Measurements from ENCODE around the gene WDR4. TPM values are rescaled to one million over a fixed set of nuclear protein-coding genes. Genes with fewer than 3 reads are reported as not detected.
"Not testable (repeated sequence)": the region's sequence is repeated elsewhere in the genome, so short reads cannot be mapped to it uniquely, and the experiment has no call there.

WDR4 gene
- total RNA-seq, 2 donors from 2014 or later, result 15.4 to 23.5 TPM

DNA sequence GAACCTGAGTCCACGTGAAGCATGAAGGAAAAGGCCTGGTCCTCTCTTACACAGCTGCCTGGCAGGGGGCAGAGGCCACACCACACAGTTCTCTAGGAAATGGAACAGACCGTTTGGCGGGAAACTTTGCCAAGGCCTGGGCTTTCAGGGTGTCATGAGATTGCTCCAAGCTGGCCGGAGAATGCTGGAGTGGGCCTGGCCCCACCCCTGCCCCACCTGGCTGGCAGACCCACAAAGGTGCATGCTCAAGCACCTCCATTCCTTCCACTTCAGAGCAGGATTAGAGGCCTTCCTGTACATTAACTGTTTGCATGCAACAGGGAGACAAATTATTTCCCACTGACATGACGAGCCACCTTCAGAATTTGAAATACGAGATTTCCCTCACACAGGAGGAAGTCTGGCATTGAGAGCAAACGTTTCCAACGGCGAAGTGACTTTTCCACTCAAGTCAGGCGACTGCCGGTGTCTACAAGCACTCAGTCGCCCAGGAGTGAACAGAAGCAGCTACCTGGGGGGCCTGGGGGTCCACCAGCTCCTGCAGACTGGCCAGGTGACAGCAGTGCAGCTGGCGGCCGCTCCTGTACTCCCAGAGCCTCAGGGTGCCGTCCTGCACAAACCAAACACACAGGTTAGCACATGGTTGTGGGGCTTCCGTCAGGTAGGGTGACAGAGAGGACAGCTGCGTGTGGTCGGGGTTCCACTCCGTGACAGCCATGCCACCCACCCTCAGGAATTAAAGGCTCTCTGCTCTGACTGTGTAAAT lies 24.0 kb downstream of the WDR4 start:
- no peak for ATAC-seq
- no peak for DNase-seq
- Mint-ChIP-seq H3K36me3 (ENCODE audit: low read depth) (peaks cover 5% of the 10 kb centered on the region), H3K27ac (peak overlapping the region; percentile 3), H3K27me3 (no peaks in the 10 kb centered on the region), H3K4me3 (no peak overlapping the region), H3K4me1 (peaks cover 10% of the 10 kb centered on the region)
- no peaks in the 10 kb centered on the region for H3K9me3 ChIP-seq (ENCODE audit: control insufficient read depth, low read length, poor library complexity, severe bottlenecking)

GRCh38 chr21:42854246-42855010 lies 24.9 kb downstream of the WDR4 start:
- H3K9me3 ChIP-seq (ENCODE audit: control insufficient read depth, low read length, poor library complexity, severe bottlenecking), result no peaks in the 10 kb centered on the region
- DNase-seq (no peak), ATAC-seq (no peak)
- Mint-ChIP-seq H3K27me3 (no peaks in the 10 kb centered on the region), H3K36me3 (ENCODE audit: low read depth) (peaks cover 5% of the 10 kb centered on the region), H3K4me1 (peaks cover 10% of the 10 kb centered on the region), H3K4me3 (no peak overlapping the region), H3K27ac (no peak overlapping the region)

DNA sequence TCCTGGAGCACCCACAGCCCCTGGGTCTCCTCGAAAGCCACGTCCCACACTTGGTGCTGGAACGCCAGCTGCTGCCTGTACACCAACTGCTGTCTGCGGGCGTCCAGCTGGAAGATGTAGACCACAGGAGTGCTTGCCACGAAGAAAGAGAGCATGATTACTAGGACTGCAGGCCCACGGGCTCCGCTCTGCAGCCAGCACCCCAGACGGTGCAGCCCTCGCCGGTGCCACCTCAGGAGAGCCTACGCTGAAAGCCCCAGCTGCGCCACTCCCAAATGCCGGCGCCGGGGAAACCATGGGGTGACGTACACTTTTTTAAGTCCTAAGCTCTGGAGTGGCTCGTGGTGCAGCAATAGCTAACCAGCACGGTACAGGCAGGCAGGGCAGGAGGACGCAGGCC lies 25.7 kb downstream of the WDR4 start:
- DNase-seq (no peak), ATAC-seq (no peak)
- H3K9me3 ChIP-seq (ENCODE audit: control insufficient read depth, low read length, poor library complexity, severe bottlenecking), result no peaks in the 10 kb centered on the region
- peaks cover 11% of the 10 kb centered on the region for H3K4me1 Mint-ChIP-seq
- H3K27ac Mint-ChIP-seq, result no peak overlapping the region
- H3K27me3 Mint-ChIP-seq, result no peaks in the 10 kb centered on the region
- peaks cover 8% of the 10 kb centered on the region for H3K36me3 Mint-ChIP-seq (ENCODE audit: low read depth)
- no peak overlapping the region for H3K4me3 Mint-ChIP-seq

DNA sequence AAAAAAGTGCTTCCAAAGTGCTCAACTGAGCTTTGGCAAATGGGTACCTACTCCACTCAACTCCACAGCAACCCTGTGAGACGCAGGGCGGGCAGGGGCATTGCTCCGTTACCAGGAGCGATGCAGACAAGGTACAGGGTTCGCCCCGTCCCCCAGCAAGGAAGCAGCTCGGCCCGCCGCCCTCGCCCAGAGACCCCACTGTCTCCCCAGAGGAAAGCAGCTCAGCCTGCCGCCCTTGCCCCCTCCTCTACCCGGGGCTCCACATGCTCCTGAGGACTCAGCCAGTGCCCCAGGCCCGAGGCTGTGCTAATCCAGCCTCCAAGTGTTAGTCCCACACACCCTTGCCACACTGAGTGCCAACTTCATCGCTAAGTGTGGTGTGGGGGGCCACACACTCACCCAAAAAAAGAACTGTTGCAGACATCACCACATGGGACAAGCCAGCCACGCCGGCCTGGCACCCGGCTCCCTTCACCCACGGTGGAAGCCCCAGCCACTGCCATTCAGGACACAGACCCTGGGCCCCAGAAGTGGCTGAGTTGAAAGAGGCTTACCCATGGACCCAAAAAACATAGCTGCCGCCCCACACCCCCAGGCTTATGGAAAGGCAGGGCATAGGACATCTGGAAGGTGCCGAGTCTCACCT lies 26.3 kb downstream of the WDR4 start:
- no peaks in the 10 kb centered on the region for H3K9me3 ChIP-seq (ENCODE audit: control insufficient read depth, low read length, poor library complexity, severe bottlenecking)
- no peak for DNase-seq
- no peaks in the 10 kb centered on the region for H3K27me3 Mint-ChIP-seq
- H3K36me3 Mint-ChIP-seq (ENCODE audit: low read depth), result peaks cover 6% of the 10 kb centered on the region
- no peak overlapping the region for H3K4me3 Mint-ChIP-seq
- H3K4me1 Mint-ChIP-seq, result peaks cover 9% of the 10 kb centered on the region
- no peak overlapping the region for H3K27ac Mint-ChIP-seq
- no peak for ATAC-seq

- peaks cover 6% of the 10 kb centered on the region for H3K4me1 Mint-ChIP-seq
- no peaks in the 10 kb centered on the region for H3K27me3 Mint-ChIP-seq
- H3K4me3 Mint-ChIP-seq, result no peak overlapping the region
- peaks cover 4% of the 10 kb centered on the region for H3K36me3 Mint-ChIP-seq (ENCODE audit: low read depth)
- DNase-seq (no peak), ATAC-seq (no peak)
- no peaks in the 10 kb centered on the region for H3K9me3 ChIP-seq (ENCODE audit: control insufficient read depth, low read length, poor library complexity, severe bottlenecking)
- no peak overlapping the region for H3K27ac Mint-ChIP-seq
Measured at GRCh38 chr21:42851812-42852665, 27.3 kb downstream of the WDR4 start.

DNA sequence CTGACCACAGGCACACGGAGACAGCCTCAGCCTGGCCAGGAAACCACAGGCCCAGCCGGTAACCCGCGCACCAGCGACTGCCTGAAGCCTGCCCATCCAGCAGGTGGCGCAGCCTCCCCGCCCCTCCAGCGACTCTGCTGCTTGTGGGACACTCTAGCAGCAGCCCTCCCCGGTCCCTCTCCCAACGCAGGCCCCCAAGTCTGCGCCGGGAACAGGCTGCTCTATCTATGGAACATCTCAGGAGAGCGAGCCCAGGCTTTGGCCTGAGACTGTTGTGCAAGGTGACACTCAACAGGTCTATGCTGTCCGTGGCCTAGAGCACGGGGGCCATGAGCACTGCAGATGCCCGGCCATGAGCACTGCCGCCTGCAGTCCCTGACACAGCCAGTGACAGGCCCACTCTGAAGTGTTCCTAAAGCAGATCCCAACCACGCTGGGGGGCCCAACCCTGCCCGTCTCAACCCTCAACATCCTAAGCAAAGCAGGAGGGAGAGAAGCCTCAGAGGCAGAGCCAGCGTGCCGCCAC lies 28.4 kb downstream of the WDR4 start:
- no peak overlapping the region for H3K27ac Mint-ChIP-seq
- no peak for DNase-seq
- H3K27me3 Mint-ChIP-seq, result no peaks in the 10 kb centered on the region

DNA sequence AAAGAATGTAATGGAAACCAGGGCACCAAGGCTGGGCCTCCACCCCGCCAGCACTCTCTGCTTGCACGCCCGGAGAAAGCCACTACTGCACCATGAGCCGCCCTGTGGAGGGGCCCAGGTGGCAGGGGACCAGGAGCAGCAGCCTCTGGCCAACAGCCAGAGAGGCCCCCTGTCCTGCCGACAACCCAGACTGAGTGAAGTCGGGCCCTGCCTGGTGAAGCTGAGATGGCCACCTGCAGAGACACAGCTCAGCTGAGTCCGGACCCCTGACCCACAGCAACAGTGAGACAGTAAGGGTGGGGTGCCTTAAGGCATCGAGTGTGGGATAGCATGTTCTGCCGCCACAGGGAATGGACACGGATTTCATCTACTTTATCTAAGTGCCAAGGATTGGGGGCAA lies 28.9 kb downstream of the WDR4 start:
- H3K27me3 Mint-ChIP-seq, result no peaks in the 10 kb centered on the region
- ATAC-seq (no peak), DNase-seq (no peak)
- H3K36me3 Mint-ChIP-seq (ENCODE audit: low read depth), result peaks cover 4% of the 10 kb centered on the region
- H3K9me3 ChIP-seq (ENCODE audit: control insufficient read depth, low read length, poor library complexity, severe bottlenecking), result no peaks in the 10 kb centered on the region
- H3K27ac Mint-ChIP-seq, result no peak overlapping the region
- peaks cover 5% of the 10 kb centered on the region for H3K4me1 Mint-ChIP-seq
- H3K4me3 Mint-ChIP-seq, result no peak overlapping the region

More for the DNA sequence above, 28.4 kb downstream of the WDR4 start:
- no peaks in the 10 kb centered on the region for H3K9me3 ChIP-seq (ENCODE audit: control insufficient read depth, low read length, poor library complexity, severe bottlenecking)
- peaks cover 5% of the 10 kb centered on the region for H3K4me1 Mint-ChIP-seq
- ATAC-seq, result peak; percentile 54
- no peak overlapping the region for H3K4me3 Mint-ChIP-seq
- H3K36me3 Mint-ChIP-seq (ENCODE audit: low read depth), result peaks cover 4% of the 10 kb centered on the region

DNA sequence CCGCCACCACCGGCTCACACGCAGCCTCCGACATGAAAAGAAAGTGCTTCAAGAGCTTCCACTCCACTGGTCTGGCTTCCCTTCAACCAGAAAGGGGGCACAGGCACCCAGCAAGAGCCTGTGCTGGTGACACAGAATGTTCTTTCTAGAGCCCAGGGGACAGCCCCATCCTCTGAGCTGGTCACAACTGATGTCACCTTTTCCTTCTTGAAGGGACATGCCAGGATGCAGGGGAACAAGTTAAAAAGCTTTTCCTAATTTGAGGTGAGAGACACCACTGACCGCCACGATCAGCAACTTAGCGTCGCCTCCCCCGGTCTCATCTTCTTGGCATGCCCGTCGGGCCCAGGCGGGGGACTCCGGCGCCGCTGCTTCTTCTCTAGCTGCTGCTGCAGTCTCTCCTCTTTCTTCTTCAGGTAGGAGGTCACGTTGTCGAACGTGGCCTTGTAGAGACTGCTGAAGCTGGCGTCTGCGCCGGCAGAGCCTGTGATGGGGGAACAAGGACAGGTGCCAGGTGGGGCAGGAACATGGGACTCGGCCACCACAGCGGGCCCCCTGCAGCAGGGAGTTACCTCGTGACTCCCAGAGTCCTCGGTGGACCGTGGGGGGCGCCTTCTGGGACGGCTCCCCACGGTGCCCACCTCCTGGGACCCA lies 29.5 kb downstream of the WDR4 start:
- no peaks in the 10 kb centered on the region for H3K9me3 ChIP-seq (ENCODE audit: control insufficient read depth, low read length, poor library complexity, severe bottlenecking)
- ATAC-seq, result no peak
- Mint-ChIP-seq H3K27ac (no peak overlapping the region), H3K4me1 (peaks cover 8% of the 10 kb centered on the region), H3K27me3 (no peaks in the 10 kb centered on the region), H3K36me3 (ENCODE audit: low read depth) (peaks cover 8% of the 10 kb centered on the region), H3K4me3 (no peak overlapping the region)
- no peak for DNase-seq

GRCh38 chr21:42848932-42849758 lies 30.2 kb downstream of the WDR4 start:
- peaks cover 10% of the 10 kb centered on the region for H3K4me1 Mint-ChIP-seq
- H3K4me3 Mint-ChIP-seq, result no peak overlapping the region
- no peaks in the 10 kb centered on the region for H3K9me3 ChIP-seq (ENCODE audit: control insufficient read depth, low read length, poor library complexity, severe bottlenecking)
- DNase-seq (no peak), ATAC-seq (no peak)
- peaks cover 8% of the 10 kb centered on the region for H3K36me3 Mint-ChIP-seq (ENCODE audit: low read depth)
- no peak overlapping the region for H3K27ac Mint-ChIP-seq
- H3K27me3 Mint-ChIP-seq, result no peaks in the 10 kb centered on the region

- not testable (repeated sequence) for H3K4me3 Mint-ChIP-seq; H3K27ac Mint-ChIP-seq; H3K36me3 Mint-ChIP-seq (ENCODE audit: low read depth); DNase-seq; H3K9me3 ChIP-seq (ENCODE audit: control insufficient read depth, low read length, poor library complexity, severe bottlenecking); ATAC-seq; H3K27me3 Mint-ChIP-seq
- peaks cover 14% of the 10 kb centered on the region for H3K4me1 Mint-ChIP-seq
Measured at GRCh38 chr21:42848144-42848931, 31.0 kb downstream of the WDR4 start.

GRCh38 chr21:42847726-42848125 lies 31.6 kb downstream of the WDR4 start:
- ATAC-seq, result no peak
- no peaks in the 10 kb centered on the region for H3K27me3 Mint-ChIP-seq
- H3K9me3 ChIP-seq (ENCODE audit: control insufficient read depth, low read length, poor library complexity, severe bottlenecking), result no peaks in the 10 kb centered on the region
- H3K4me1 Mint-ChIP-seq, result peaks cover 17% of the 10 kb centered on the region
- no peak overlapping the region for H3K4me3 Mint-ChIP-seq
- H3K36me3 Mint-ChIP-seq (ENCODE audit: low read depth), result peaks cover 8% of the 10 kb centered on the region
- DNase-seq, result no peak
- no peak overlapping the region for H3K27ac Mint-ChIP-seq

Measured in T-helper 17 cell (primary cell).